Measurements from ENCODE around the gene NIBAN1. TPM values are rescaled to one million over a fixed set of nuclear protein-coding genes. Genes with fewer than 3 reads are reported as not detected.

The NIBAN1 gene
- total RNA-seq, 1 donor from 2014 or later, result 22.8 TPM

DNA sequence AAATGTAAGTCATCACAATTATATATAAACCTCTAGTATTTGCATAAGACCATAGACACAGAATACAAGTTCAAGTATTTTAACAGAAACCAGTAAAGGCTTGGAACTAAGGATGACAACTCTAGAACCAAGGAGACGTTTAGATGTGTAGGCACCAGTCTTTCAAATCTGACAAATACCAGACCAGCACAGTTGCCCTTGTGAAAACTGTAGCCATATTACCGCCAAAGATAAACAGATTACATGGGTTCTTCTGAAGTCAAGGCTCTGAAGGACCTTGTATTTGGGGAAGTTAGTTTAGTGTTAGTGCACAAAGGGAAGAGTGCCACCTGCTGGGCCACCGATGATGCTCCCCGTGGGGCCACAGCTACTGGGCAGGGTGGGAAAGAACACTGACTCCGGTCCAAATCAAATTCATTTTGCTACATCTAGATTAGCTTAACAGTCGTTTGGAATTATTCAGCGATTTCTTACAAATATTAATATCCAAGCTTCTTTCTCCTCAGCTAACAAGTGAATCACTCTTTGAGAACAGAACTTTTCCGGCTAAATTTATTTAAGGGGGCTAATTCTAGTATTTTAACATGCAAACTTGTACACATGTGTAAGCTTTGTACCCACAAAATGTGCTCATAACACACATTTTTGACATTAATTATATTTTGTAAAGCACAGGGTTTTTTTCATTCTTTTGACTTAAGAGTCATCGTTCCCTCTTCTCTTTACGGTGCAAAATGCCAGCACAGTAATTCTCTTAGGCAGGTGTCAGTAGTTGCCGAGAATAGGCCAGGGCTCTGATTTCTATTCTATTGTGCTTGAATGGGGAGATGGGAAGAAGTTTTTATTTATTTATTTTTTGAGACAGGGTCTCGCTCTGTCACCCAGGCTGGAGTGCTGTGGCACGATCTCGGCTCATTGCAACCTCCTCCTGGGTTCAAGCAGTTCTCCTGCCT is 8.0 kb upstream of the NIBAN1 start:
- Histone ChIP-seq H3K27me3 (no peaks in the 10 kb centered on the region), H3K4me3 (no peak overlapping the region), H3K36me3 (no peaks in the 10 kb centered on the region), H3K27ac (no peak overlapping the region), H3K9me3 (no peaks in the 10 kb centered on the region), H3K4me1 (no peaks in the 10 kb centered on the region)
- no peak for DNase-seq (ENCODE audit: extremely low spot score in 2 of 2)
- intact Hi-C loops (cut with DNase I), result loop anchor here (2.0 kb wide), 1 partner anchor 177 kb away; no protein-coding TSS in a partner anchor
- TF ChIP-seq POLR2A (IDR thresholded peaks at IDR 0.05) (no peak), POLR2AphosphoS5 (IDR thresholded peaks at IDR 0.05; ENCODE audit: insufficient read depth in 1 of 2, low read depth in 1 of 2) (peak in 1 of 2 donors; percentile 43)
- TF ChIP-seq, protein P1, sequence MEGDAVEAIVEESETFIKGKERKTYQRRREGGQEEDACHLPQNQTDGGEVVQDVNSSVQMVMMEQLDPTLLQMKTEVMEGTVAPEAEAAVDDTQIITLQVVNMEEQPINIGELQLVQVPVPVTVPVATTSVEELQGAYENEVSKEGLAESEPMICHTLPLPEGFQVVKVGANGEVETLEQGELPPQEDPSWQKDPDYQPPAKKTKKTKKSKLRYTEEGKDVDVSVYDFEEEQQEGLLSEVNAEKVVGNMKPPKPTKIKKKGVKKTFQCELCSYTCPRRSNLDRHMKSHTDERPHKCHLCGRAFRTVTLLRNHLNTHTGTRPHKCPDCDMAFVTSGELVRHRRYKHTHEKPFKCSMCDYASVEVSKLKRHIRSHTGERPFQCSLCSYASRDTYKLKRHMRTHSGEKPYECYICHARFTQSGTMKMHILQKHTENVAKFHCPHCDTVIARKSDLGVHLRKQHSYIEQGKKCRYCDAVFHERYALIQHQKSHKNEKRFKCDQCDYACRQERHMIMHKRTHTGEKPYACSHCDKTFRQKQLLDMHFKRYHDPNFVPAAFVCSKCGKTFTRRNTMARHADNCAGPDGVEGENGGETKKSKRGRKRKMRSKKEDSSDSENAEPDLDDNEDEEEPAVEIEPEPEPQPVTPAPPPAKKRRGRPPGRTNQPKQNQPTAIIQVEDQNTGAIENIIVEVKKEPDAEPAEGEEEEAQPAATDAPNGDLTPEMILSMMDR (IDR thresholded peaks at IDR 0.05), result peak; percentile 51 to 88 (median 68)

DNA sequence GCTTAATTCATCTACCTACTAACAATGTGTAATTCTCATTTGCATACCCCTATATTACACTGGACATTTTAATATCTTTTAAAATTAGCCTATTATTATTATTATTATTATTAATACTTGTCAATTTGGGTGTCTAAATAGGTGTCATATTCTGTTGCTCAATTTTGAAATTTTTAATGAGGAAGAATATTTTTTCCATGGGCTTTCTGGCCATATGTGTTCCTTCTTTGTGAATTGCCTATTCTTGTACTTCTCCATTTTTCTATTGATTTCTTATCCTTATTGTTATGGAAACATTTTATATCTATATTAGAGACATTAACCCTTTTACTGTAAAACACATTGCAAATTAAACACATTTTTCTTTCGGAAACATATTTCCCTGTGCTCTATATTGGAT is 6.4 kb upstream of the NIBAN1 start:
- TF ChIP-seq, protein P1 (IDR thresholded peaks at IDR 0.05), result no peak
- no peak for TF ChIP-seq POLR2A (IDR thresholded peaks at IDR 0.05)
- no peak for TF ChIP-seq POLR2AphosphoS5 (IDR thresholded peaks at IDR 0.05; ENCODE audit: insufficient read depth in 1 of 2, low read depth in 1 of 2)
- H3K36me3 ChIP-seq, result no peaks in the 10 kb centered on the region
- intact Hi-C loops (cut with DNase I), result no loop called here
- no peaks in the 10 kb centered on the region for H3K4me1 ChIP-seq
- no peak for DNase-seq (ENCODE audit: extremely low spot score in 2 of 2)
- no peaks in the 10 kb centered on the region for H3K9me3 ChIP-seq
- no peaks in the 10 kb centered on the region for H3K27me3 ChIP-seq
- no peak overlapping the region for H3K4me3 ChIP-seq
- H3K27ac ChIP-seq, result no peak overlapping the region

DNA sequence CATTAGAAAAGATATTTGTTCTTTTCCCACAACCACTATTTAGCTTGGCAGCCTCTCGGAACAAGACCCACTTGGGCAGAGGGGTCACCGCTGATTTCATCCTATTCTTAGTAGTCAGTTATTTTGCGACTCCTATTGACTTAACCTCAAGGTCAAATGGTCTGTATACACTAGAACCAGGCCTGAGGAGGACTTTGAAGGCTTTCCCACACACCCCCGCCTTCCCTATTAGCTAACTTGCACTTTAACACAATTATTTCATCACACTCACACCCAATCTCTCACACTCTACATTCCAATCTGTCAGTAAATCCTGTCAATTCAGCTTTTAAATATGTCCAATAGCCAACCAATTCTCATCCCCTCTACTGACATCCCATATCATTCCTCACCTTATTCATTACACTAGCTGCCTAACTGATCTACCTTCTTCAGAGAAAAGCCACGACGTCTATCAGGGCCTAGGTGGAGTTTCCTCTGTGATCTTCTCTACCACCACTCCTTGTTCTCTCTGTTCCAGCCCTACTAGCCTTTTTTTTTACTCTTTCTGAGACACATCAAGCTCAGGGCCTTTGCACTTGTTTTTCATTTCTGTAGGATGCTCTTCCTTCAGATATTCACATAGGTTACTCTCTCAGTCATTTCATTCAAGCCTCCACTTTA is 1.0 kb upstream of the NIBAN1 start:
- Histone ChIP-seq H3K4me1 (peaks cover 28% of the 10 kb centered on the region), H3K36me3 (no peaks in the 10 kb centered on the region), H3K4me3 (no peak overlapping the region), H3K9me3 (no peaks in the 10 kb centered on the region), H3K27me3 (no peaks in the 10 kb centered on the region), H3K27ac (no peak overlapping the region)
- no peak for DNase-seq (ENCODE audit: extremely low spot score in 2 of 2)
- intact Hi-C loops (cut with DNase I), result no loop called here
- TF ChIP-seq, protein P1 (IDR thresholded peaks at IDR 0.05), result no peak
- TF ChIP-seq POLR2AphosphoS5 (IDR thresholded peaks at IDR 0.05; ENCODE audit: insufficient read depth in 1 of 2, low read depth in 1 of 2) (no peak), POLR2A (IDR thresholded peaks at IDR 0.05) (no peak)

DNA sequence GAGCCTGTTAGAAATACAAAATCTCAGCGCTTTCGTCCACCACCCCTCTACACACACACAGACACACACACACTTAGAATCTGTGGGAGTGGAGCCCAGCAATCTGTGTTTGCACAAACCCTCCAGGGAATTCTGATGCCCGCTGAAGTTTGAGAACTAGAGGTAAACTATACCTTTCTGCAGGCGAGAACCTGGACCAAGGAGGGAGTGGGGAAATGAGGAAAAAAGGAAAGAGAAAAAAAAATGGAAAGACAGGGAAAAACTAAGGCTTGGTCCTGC is 468 bp upstream of the NIBAN1 start:
- H3K4me3 ChIP-seq, result peak overlapping the region; percentile 75 to 78
- H3K36me3 ChIP-seq, result no peaks in the 10 kb centered on the region
- no peaks in the 10 kb centered on the region for H3K27me3 ChIP-seq
- TF ChIP-seq POLR2AphosphoS5 (IDR thresholded peaks at IDR 0.05; ENCODE audit: insufficient read depth in 1 of 2, low read depth in 1 of 2) (no peak), POLR2A (IDR thresholded peaks at IDR 0.05) (no peak)
- TF ChIP-seq, protein P1 (IDR thresholded peaks at IDR 0.05), result no peak
- H3K9me3 ChIP-seq, result no peaks in the 10 kb centered on the region
- DNase-seq (ENCODE audit: extremely low spot score in 2 of 2), result no peak
- intact Hi-C loops (cut with DNase I), result no loop called here
- H3K27ac ChIP-seq, result peak overlapping the region; percentile 92
- H3K4me1 ChIP-seq, result peaks cover 29% of the 10 kb centered on the region

All from vagina (tissue), 2 donors.